HG02623 (cell line): ENCODE measurements around the gene ARHGAP10.

Source experiments
- ATAC-seq: cut with Tn5 transposase; IDR thresholded peaks from one replicate; pipeline ENCODE4 v1.9.1; 2021; ENCODE audit warnings: moderate library complexity; ENCODE audit not compliant: unreplicated experiment

ARHGAP10 gene

DNA sequence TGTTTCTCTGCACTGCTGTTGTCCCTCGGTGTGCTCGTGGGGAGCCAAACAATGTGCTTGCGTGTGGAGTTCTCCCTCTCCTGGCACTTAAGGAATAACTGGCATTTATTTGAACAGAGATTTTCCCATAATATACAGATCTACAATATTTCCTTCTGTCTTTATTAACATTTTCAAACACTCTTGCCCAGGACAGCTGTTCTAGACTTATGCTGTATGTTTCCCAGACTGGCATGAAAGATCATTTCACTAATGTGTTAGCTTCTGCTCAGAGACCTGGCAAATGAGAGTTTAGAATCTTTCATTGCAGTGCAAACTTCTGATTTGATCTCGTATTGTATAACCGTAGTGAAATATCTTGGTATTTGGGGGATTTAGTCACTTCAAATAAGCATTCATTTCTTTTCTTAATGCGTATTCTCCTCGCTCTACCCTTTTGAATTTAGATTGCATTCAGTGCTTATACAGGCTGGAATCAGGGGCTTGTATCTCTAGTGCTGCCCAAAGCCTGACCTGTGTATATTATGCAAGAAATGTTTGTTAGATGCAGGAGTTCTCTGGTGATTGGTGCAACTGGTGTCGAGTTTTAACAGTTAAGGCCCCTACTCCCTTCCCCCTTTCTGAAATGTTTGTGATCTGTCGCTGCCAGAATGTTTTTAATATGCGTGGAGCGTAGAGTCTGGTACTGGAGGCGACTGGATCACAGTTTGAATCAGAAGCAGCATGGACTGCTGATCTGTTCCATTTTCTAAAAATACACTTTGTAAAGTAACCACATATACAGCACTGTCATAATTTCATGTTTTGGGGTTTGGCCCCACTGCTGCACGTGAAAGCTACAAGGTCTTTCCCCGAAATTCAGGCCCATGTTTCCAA lies 326.3 kb downstream of the ARHGAP10 start:
- no peak for ATAC-seq

- no peak for ATAC-seq
Observed at GRCh38 chr4:148059617-148060180, 327.8 kb downstream of the ARHGAP10 start.

- no peak for ATAC-seq
Observed at GRCh38 chr4:148060264-148061140, 328.6 kb downstream of the ARHGAP10 start.

DNA sequence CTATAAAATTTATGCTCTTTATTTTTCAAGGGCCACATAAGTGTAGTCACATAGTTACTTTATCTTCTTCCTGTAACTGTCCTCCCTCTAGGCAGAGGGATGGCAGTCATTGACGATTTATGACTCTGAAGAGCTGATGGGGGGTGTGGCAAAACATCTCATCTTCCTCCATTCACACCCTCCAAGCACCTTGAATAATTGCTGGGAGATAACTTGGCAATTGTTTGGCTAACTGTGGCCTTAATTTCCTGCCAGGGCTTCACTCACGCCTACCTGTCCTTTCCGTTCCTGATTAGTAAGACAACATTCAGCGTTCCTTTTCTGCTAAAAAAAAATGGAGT lies 329.2 kb downstream of the ARHGAP10 start:
- ATAC-seq, result no peak

GRCh38 chr4:148061795-148062194 lies 329.9 kb downstream of the ARHGAP10 start:
- ATAC-seq, result no peak

DNA sequence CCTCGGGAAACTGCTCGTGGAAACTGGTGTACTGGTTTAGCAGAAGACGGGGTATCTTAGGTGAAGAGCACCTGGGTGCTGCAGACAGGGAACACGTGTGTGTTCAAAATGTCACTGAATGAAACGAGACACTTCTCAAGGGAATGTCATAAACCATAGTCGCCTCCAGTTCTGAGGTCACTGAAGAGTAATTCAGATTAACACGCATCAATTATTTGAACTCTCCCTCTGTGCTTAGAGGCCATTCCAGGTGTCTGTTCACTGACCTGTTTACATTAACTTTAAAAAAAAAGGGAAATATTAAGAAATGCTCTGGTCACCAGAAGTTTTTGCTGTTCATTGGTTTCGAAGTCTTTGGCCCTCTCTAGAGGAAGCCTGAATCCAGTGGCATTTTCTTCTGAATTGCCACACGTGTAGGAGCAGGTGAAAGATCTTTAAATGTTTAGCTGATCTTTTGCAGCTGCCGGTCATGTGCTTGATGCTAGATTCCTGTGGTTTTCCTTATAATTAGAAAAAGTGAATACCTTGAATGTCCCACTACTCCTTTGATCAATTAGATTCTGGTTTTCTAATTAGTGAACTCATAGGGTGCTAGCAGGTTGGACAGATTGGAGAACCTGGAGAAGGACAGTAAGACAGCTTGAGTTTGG lies 330.5 kb downstream of the ARHGAP10 start:
- no peak for ATAC-seq

- no peak for ATAC-seq
Observed at GRCh38 chr4:148064451-148064850, 332.6 kb downstream of the ARHGAP10 start.

DNA sequence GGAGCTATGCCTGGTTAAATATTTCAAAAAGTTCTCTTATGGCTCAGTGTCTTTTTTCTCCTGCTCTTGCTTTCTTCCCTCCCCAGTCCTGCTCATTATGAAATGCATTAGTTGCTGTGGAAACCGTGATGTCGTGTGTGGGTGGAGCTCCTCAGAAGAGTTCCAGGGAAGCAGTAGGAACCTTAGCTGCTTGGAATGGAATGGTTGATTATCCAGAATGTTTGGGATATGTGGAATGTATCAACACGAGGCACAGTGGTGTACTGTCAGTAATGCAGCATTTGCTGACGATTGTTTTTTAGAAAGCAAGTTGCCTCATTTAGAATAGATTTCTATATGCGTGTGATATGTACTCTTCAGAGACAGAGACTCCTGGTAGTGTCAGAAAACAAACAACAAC lies 333.2 kb downstream of the ARHGAP10 start:
- no peak for ATAC-seq

DNA sequence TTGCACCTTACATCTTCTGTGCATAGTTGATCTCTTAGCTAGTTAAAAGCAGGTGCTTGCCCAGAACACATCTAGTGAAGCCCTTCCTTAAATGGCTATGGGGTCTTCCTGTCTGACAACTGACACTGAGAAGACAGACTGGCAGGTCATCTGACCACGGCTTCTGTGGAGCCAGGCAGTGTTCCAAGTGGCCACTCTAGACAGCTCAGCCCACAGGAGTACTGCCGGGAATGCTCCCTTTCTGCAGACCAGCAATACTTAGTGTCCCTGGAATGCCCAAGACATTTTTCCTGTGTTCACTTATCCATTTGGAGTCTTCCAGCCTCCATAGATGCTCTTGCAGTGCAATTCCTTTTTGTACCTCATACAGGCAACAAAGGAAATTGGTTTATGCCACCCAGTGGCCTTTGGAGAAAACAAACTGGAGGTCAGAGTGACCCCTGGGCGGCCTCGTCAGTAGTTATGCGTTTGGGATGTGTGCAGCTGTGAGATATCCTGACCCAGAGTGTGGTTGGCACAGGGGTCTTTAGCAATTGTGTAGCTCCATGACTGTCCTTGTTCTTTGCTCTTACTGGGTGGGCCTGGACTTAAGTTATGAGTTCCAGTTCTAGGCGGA lies 335.5 kb downstream of the ARHGAP10 start:
- ATAC-seq, result no peak

DNA sequence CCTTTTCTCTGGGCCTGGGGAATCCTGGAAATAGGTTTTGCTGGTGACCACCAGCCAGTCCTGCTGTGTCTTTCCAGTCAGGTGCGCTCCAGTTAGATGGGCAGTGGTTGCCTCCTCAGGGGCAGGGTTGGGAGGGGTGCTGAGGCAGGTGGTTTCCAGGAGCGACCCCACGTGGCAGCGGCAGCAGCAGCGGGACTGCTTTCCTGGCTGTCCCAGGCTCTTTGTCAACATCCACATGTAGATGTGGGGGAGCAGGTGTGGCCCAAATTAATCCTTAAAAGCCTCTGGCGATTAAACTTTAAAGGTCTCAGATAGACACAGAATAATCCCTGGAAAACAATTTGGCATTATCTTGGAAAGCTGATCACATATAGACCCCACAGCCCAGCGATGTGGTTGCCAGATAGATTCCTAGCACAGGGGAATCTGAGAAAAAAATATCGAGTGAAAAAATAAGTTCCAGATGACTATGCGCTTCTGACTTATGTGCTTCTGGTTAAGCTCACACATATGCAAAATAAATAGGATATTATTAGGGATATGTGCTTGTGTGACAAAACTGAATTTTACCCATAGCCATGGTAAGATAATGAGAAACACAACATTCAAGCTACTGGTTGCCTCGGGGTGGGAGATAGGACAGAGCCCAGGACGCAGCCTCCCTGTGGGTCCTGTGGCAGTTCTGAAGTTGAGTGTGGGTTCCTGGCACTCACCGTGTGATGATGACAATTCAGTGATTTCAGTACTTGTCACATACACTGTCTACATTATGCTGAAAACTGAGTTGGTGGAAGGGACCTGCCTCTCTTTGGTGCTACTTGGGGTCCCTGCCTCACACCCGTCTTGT lies 336.4 kb downstream of the ARHGAP10 start:
- ATAC-seq, result no peak

- ATAC-seq, result no peak
Observed at GRCh38 chr4:148069086-148069894, 337.4 kb downstream of the ARHGAP10 start.

DNA sequence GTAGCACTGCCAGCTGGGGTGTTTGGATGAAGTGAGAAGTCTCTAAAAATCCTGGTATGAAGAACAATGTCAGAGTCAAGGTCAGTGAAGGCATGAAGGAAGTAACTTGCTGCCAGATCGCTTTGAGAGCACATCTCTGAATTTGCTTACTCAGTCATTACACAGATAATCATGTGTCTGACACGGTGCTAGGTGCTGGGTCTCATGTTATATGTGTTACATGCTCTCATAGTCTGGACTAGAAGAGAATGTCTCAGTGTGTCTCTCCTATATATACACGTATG lies 337.9 kb downstream of the ARHGAP10 start:
- ATAC-seq, result no peak

GRCh38 chr4:148071009-148071408 lies 339.1 kb downstream of the ARHGAP10 start:
- no peak for ATAC-seq

- no peak for ATAC-seq
Observed at GRCh38 chr4:148072789-148073188, 340.9 kb downstream of the ARHGAP10 start.

- no peak for ATAC-seq
Observed at GRCh38 chr4:148073349-148073748, 341.5 kb downstream of the ARHGAP10 start.

DNA sequence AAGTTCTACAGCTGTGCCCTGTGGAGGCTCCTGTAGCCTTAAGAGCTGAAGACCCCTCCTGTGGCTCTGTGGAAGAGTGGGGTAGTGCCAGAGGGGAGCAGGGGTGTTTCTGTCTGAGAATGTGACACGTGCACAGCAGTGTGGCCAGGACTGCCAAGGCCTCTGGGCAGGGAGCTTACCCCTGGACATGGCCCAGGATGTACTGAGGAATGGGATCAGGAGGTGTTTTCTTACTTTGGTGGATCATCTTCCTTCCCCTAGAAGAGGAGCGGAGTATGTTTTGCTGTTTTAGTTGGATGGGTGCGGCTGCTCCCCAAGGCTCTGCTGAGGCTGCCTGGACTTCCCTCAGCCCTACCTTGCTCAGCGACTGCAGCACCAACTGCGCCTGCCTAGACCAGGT lies 342.6 kb downstream of the ARHGAP10 start:
- no peak for ATAC-seq

GRCh38 chr4:148075438-148075837 lies 343.6 kb downstream of the ARHGAP10 start:
- no peak for ATAC-seq

GRCh38 chr4:148076964-148077363 lies 345.1 kb downstream of the ARHGAP10 start:
- ATAC-seq, result no peak

DNA sequence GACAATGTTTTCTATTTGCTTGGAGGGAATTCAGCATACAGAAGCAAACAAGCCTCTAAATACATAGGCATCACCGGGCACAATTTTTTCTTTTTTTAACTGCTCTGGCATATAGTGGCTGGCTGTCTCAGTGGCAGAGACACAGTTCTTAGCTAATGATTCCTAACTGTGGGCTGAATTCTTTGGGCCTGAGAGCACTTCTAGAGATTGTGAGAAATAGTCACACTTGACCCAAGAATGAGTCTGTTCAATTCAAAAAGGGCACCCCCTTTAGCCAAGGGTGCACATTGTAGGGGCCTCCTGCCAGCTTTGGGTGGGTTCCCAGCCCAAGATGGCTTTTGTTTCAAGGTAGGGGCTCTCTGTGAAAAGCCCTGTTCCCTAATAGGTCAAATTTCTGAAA lies 345.7 kb downstream of the ARHGAP10 start:
- ATAC-seq, result no peak
